GM12874 (cell line): ENCODE measurements around the gene RAB20.

Experiments
- TF ChIP-seq, protein P1 (sequence below): IDR thresholded peaks from 2 replicates; pipeline ENCODE4 v1.5.1; 2011; ENCODE audit warnings: low read depth, mild to moderate bottlenecking, control low read depth, low read length, moderate library complexity; ENCODE audit not compliant: insufficient read depth

The RAB20 gene

DNA sequence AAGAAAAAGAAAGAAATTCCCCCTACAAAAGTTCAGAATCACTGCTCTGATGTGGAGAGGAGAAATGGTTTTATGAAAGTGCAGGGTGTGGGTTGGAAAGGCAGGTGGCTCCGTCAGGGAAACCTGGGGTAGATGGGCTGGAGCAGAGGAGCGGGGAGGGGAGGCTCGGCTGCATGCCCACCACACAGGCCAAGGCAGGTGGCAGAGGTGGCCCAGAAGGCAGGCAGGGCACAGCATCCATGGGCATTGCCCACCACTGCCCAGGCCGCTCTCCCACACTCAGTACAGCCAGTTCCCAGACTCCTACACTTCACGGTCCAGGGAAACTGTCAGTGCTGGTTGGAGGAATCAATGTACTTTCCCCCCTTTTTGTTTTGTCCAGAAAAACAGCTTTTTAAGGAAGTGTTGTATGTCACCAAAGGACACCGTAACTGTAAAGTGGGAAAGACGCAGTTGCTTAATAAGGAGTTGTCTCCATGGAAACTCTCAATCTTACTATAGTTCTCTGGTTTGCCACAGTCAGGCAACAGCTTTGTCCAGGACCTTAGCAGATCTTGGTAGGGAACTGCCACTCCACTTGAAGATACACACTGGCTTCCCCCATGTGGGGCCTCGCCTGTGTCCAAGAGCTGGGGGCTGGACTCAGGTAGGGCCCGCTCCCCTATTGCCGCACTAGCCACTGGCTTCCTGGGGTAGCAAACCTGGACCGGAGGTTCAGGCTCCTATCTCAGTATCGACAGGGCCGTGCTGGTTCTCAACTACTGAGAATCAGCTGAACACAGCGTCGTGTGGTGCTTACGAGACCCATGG lies 82.9 kb downstream of the RAB20 start:
- TF ChIP-seq, protein P1, sequence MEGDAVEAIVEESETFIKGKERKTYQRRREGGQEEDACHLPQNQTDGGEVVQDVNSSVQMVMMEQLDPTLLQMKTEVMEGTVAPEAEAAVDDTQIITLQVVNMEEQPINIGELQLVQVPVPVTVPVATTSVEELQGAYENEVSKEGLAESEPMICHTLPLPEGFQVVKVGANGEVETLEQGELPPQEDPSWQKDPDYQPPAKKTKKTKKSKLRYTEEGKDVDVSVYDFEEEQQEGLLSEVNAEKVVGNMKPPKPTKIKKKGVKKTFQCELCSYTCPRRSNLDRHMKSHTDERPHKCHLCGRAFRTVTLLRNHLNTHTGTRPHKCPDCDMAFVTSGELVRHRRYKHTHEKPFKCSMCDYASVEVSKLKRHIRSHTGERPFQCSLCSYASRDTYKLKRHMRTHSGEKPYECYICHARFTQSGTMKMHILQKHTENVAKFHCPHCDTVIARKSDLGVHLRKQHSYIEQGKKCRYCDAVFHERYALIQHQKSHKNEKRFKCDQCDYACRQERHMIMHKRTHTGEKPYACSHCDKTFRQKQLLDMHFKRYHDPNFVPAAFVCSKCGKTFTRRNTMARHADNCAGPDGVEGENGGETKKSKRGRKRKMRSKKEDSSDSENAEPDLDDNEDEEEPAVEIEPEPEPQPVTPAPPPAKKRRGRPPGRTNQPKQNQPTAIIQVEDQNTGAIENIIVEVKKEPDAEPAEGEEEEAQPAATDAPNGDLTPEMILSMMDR = no peak

DNA sequence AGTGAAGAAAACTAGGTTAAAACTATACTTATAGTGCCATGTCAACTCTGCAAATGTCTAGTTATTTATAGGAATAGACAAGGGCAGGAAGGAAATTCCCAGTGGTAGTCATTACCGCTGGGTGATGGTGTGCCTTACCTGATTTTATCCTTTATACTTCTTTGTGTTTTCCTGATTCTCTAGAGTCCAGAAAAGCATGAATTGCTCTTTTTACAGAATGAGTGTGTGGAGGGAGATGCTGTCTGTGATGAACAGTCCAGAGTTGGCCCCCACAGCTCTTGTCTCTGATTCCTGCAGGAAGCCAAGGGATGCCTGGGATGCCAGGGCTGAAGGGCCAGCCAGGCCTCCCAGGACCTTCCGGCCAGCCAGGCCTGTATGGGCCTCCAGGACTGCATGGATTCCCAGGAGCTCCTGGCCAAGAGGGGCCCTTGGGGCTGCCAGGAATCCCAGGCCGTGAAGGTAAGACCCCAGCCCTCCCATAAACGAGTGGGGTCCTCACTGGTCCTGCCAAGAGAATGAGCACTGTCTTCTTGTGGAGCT lies 83.7 kb downstream of the RAB20 start:
- TF ChIP-seq, protein P1 = no peak

DNA sequence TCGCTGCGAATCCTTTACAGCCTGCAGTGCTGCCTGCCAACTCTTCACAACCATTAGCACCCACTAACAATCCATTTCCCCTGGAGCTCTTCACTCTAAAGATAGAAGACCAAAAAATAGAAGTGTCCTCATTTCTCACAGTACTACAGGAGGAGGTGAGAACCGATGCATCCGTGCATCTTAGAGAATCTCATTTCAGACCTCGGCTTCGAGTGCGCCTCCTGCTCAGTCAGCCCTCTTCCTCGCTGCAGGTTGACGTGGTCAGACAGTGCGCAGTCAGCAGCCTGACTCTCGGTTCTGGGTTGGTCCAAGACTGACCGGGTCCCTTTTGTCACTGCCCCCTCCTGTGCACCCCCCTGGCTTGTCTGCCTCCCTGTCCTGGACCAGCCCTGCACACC lies 85.3 kb downstream of the RAB20 start:
- TF ChIP-seq, protein P1 = no peak

DNA sequence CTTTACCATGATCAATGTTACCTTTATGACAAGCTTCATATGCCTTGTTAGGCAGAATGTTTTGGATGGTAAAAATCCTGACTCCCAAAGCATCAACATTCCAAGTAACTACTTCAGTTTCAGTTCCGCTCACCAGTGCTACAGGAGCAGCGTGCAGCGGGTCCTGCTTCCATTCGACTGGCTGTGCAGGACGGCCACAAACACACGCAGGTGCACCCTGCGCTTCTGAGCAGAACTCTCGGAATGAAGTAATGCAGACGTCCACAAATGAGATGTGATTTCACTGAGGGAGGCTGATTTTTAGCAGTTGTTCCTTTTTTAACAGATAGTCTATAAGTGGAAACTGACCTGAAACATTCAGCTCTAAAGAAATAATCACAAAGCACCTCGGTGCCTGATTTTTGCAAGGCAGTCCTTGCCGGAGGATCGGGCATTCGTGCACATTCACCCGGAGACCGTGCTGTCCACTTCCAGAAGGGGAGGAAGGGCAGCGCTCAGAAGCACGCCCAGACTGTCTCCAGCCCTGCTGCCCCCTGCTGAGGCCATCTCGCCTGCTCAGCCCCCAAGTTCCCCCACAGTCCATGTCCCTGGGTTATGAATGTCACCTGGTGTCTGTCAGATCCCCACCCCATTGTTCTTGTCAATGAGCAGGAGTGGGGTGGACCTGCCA lies 85.8 kb downstream of the RAB20 start:
- TF ChIP-seq, protein P1 = no peak

DNA sequence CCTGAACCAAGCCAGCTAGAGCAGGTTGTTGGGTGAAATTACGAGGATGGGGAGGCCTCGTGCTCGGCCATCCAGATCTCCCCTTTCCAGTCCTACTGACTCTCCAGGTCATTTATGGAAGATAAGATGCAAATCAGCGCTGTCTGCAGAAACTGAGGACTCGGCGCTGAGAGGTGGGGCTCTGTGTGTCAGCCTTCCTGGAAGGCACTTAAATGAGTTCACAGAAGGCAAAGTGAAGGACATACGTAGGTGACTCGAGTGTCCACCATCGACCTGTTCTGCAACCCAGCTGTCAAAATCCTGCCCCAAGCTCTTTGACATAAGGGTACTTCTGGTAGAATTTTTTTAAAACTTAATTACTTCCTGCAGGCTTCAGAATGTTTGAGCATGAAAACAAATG lies 86.4 kb downstream of the RAB20 start:
- TF ChIP-seq, protein P1 = no peak

DNA sequence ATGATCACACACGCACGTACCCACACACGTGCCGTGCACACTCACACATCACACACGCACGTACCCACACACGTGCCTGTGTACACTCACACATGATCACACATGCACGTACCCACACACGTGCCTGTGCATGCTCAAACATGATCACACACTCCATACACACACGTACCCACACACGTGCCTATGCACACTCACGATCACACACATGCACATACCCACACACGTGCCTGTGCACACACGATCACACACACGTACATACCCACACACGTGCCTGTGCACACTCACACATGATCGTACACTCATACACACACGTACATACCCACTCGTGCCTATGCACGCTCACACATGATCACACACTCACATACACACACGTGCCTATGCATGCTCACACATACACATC lies 86.8 kb downstream of the RAB20 start:
- TF ChIP-seq, protein P1 = no peak
